GM19351 (cell line): ENCODE measurements around the gene HK3.
"Not testable (repeated sequence)": the region's sequence is repeated elsewhere in the genome, so short reads cannot be mapped to it uniquely, and the experiment has no call there.

Source experiments
- ATAC-seq: cut with Tn5 transposase; IDR thresholded peaks from one replicate; pipeline ENCODE4 v1.9.1; 2021; ENCODE audit warnings: mild to moderate bottlenecking, moderate library complexity; ENCODE audit not compliant: unreplicated experiment

HK3 gene

GRCh38 chr5:176883700-176884570 lies 15.2 kb downstream of the HK3 start:
- no peak for ATAC-seq

GRCh38 chr5:176882567-176882903 lies 16.6 kb downstream of the HK3 start:
- no peak for ATAC-seq

- no peak for ATAC-seq
Observed at GRCh38 chr5:176881816-176882566, 17.2 kb downstream of the HK3 start.

- no peak for ATAC-seq
Observed at GRCh38 chr5:176881021-176881749, 18.0 kb downstream of the HK3 start.

- ATAC-seq, result no peak
Observed at GRCh38 chr5:176880366-176881020, 18.7 kb downstream of the HK3 start.

GRCh38 chr5:176879663-176880361 lies 19.3 kb downstream of the HK3 start:
- ATAC-seq, result no peak

GRCh38 chr5:176878906-176879662 lies 20.1 kb downstream of the HK3 start:
- ATAC-seq, result no peak

GRCh38 chr5:176878463-176878862 lies 20.7 kb downstream of the HK3 start:
- ATAC-seq, result no peak

GRCh38 chr5:176877793-176878331 lies 21.3 kb downstream of the HK3 start:
- no peak for ATAC-seq

- ATAC-seq, result no peak
Observed at GRCh38 chr5:176876506-176877431, 22.4 kb downstream of the HK3 start.

GRCh38 chr5:176875783-176876505 lies 23.2 kb downstream of the HK3 start:
- ATAC-seq, result no peak

- no peak for ATAC-seq
Observed at GRCh38 chr5:176875014-176875550, 24.1 kb downstream of the HK3 start.

GRCh38 chr5:176874198-176874780 lies 24.9 kb downstream of the HK3 start:
- no peak for ATAC-seq

- no peak for ATAC-seq
Observed at GRCh38 chr5:176873541-176874172, 25.5 kb downstream of the HK3 start.

GRCh38 chr5:176873011-176873410 lies 26.1 kb downstream of the HK3 start:
- ATAC-seq, result not testable (repeated sequence)

GRCh38 chr5:176872586-176872985 lies 26.6 kb downstream of the HK3 start:
- ATAC-seq, result not testable (repeated sequence)

GRCh38 chr5:176870644-176871043 lies 28.5 kb downstream of the HK3 start:
- not testable (repeated sequence) for ATAC-seq
